ENCODE data around the gene MYO6.
A peak's percentile ranks its signal among the peaks of the same experiment; 100 is the strongest.

MYO6 gene

GRCh38 chr6:75815756-75816155, 66.7 kb downstream of the MYO6 start:
- no peak for DNase-seq (ENCODE audit: low read depth in 2 of 2)
- no peak for TF ChIP-seq CTCF (IDR thresholded peaks at IDR 0.05; ENCODE audit: low read depth, low read length)
- H3K4me3 ChIP-seq (replicated peaks in 1 of 2; ENCODE audit: low read depth in 2 of 2, low read length in 2 of 2): no peak overlapping the region

- DNase-seq (ENCODE audit: low read depth in 2 of 2): peak in 1 of 2 donors; percentile 52
- H3K4me3 ChIP-seq (replicated peaks in 1 of 2; ENCODE audit: low read depth in 2 of 2, low read length in 2 of 2): no peak overlapping the region
- TF ChIP-seq CTCF (IDR thresholded peaks at IDR 0.05; ENCODE audit: low read depth, low read length): no peak
Measured at GRCh38 chr6:75818098-75818855, 69.2 kb downstream of the MYO6 start.

- DNase-seq (ENCODE audit: low read depth in 2 of 2): no peak
- H3K4me3 ChIP-seq (replicated peaks in 1 of 2; ENCODE audit: low read depth in 2 of 2, low read length in 2 of 2): no peak overlapping the region
- no peak for TF ChIP-seq CTCF (IDR thresholded peaks at IDR 0.05; ENCODE audit: low read depth, low read length)
Measured at GRCh38 chr6:75819776-75820487, 70.9 kb downstream of the MYO6 start.

GRCh38 chr6:75824160-75824559, 75.1 kb downstream of the MYO6 start:
- no peak overlapping the region for H3K4me3 ChIP-seq (replicated peaks in 1 of 2; ENCODE audit: low read depth in 2 of 2, low read length in 2 of 2)
- TF ChIP-seq CTCF (IDR thresholded peaks at IDR 0.05; ENCODE audit: low read depth, low read length): no peak
- no peak for DNase-seq (ENCODE audit: low read depth in 2 of 2)

- no peak for TF ChIP-seq CTCF (IDR thresholded peaks at IDR 0.05; ENCODE audit: low read depth, low read length)
- H3K4me3 ChIP-seq (replicated peaks in 1 of 2; ENCODE audit: low read depth in 2 of 2, low read length in 2 of 2): no peak overlapping the region
Measured at GRCh38 chr6:75827163-75827562, 78.1 kb downstream of the MYO6 start.

GRCh38 chr6:75830959-75831885, 82.2 kb downstream of the MYO6 start:
- H3K4me3 ChIP-seq (replicated peaks in 1 of 2; ENCODE audit: low read depth in 2 of 2, low read length in 2 of 2): no peak overlapping the region
- DNase-seq (ENCODE audit: low read depth in 2 of 2): peak; percentile 8 to 39
- no peak for TF ChIP-seq CTCF (IDR thresholded peaks at IDR 0.05; ENCODE audit: low read depth, low read length)

More at GRCh38 chr6:75827163-75827562, 78.1 kb downstream of the MYO6 start:
- DNase-seq (ENCODE audit: low read depth in 2 of 2): no peak
